Testis (tissue), 3 donors: ENCODE data around the gene CCDC51. TPM values are rescaled to one million over a fixed set of nuclear protein-coding genes. Genes with fewer than 3 reads are reported as not detected.

Experiments used
- DNase-seq: peaks from one replicate; pipeline ENCODE4 v3.0.0-alpha.2; 2019
- H3K27ac ChIP-seq, 2 donors: fragments of 200-600 bp; sonication (generic); one replicate each; pipeline ENCODE4 v1.5.1; 2019
- H3K27me3 ChIP-seq: fragments of 200-600 bp; sonication (generic); one replicate; pipeline ENCODE4 v1.5.1; 2019
- H3K36me3 ChIP-seq: fragments of 200-600 bp; sonication (generic); one replicate; pipeline ENCODE4 v1.5.1; 2017; ENCODE audit warnings: low read depth; ENCODE audit errors: missing control alignments
- H3K4me1 ChIP-seq: fragments of 200-600 bp; sonication (generic); one replicate; pipeline ENCODE4 v1.5.1; 2019
- H3K4me3 ChIP-seq, 2 donors: fragments of 200-600 bp; sonication (generic); one replicate each; pipeline ENCODE4 v1.5.1; 2017 to 2019
- H3K9me3 ChIP-seq: fragments of 200-600 bp; sonication (generic); one replicate; pipeline ENCODE4 v1.5.1; 2017
- CTCF ChIP-seq, 3 experiments: fragments of 450-650 bp in 2 of 3; fragments of 200-600 bp in 1 of 3; sonication (generic) in 1 of 3; IDR thresholded peaks; one replicate each; pipeline ENCODE4 v1.5.1; 2016 to 2019; ENCODE audit warnings: antibody characterized with exemption in 3 of 3, mild to moderate bottlenecking in 2 of 3, moderate library complexity in 1 of 3
- POLR2A ChIP-seq: fragments of 450-650 bp; IDR thresholded peaks from one replicate; pipeline ENCODE4 v1.6.1; 2017; ENCODE audit warnings: antibody characterized with exemption, mild to moderate bottlenecking, moderate library complexity
- WGBS, 2 donors: methylation state at CpG; one replicate each; pipeline ENCODE4 v1.1.5; 2018; 5-methylcytosine and 5-hydroxymethylcytosine counted together
- intact Hi-C: fragments of 100-400 bp; cut with DNase I; formaldehyde crosslinking; loops from one replicate; pipeline ENCODE4 v1.15.1; 2023; ENCODE audit warnings: low total_unique reads
- polyA plus RNA-seq: library from polyadenylated mRNA; stranded (reverse); fragments of 350-450 nt; fragmentation: Illumina TruSeq; extraction: RNeasy Lipid Tissue Mini Kit (QIAGEN cat#74804); gene quantifications from one replicate; pipeline ENCODE4 v1.2.3, GENCODE V29; 2014; ENCODE audit warnings: low read depth, low replicate concordance; ENCODE audit not compliant: insufficient read depth
- total RNA-seq, 2 donors: library from RNA; depleted of rRNA; stranded (reverse); fragments of >200 nt; gene quantifications; one replicate each; pipeline ENCODE4 v1.2.3, GENCODE V29; 2016

Gene CCDC51
- total and polyA plus RNA-seq, 3 donors from 2014 or later, result 11.7 to 16.0 (median 16.0) TPM

GRCh38 chr3:48446425-48447193, 6.7 kb upstream of the CCDC51 start, which contains the start of gene ATRIP:
TSS of gene ATRIP (plus strand) at chr3:48446737. CDS start at chr3:48446846, 109 bp downstream.
- peak within 1 kb of the TSS; percentile 75 to 82 for H3K27ac ChIP-seq
- DNase-seq, result peak; percentile 93
- peak within 1 kb of the TSS; percentile 70 to 77 for H3K4me3 ChIP-seq
- no peaks in the 10 kb centered on the region for H3K36me3 ChIP-seq
- peaks cover 15% of the 10 kb centered on the region for H3K4me1 ChIP-seq
- H3K9me3 ChIP-seq, result no peaks in the 10 kb centered on the region
- TF ChIP-seq POLR2A (peak; percentile 31), CTCF (IDR thresholded peaks at IDR 0.05) (peak in 1 of 3 experiments; percentile 4)
- 0 to 2% methylated on average over 19 to 43 of the region's 91 CpGs for WGBS, 2 donors
- H3K27me3 ChIP-seq, result no peaks in the 10 kb centered on the region
- intact Hi-C loops, result no loop called here

DNA sequence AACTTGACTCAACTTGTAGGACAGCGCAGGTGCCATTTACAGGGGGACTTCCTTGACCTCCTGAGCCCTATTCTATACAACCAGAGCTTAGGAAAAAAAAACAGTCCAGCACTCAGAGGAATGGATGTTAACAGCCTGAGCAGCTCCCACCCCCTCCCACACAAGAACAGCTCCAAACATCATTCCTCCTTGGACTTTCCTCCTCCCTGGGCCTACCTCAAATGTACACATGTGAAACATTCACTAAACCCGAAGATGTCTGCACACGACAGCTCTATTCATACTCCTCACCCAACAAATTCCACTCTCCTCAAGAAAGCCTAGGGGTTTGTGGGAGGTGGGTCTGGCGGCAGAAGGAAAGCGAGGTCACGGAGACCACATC, 6.1 kb upstream of the CCDC51 start:
- Histone ChIP-seq H3K9me3 (no peaks in the 10 kb centered on the region), H3K4me3 (peak overlapping the region; percentile 70 to 77), H3K27ac (peak overlapping the region; percentile 75 to 82), H3K27me3 (no peaks in the 10 kb centered on the region), H3K36me3 (no peaks in the 10 kb centered on the region), H3K4me1 (peaks cover 20% of the 10 kb centered on the region)
- intact Hi-C loops, result no loop called here
- no peak for DNase-seq
- TF ChIP-seq CTCF (IDR thresholded peaks at IDR 0.05), result no peak
- TF ChIP-seq POLR2A, result no peak
- 10 to 13% methylated on average over 6 of the region's 6 CpGs for WGBS, 2 donors

- Histone ChIP-seq H3K4me3 (no peak overlapping the region), H3K9me3 (no peaks in the 10 kb centered on the region), H3K27ac (no peak overlapping the region), H3K27me3 (no peaks in the 10 kb centered on the region), H3K4me1 (peaks cover 23% of the 10 kb centered on the region), H3K36me3 (no peaks in the 10 kb centered on the region)
- DNase-seq, result no peak
- 63 to 67% methylated on average over 6 of the region's 6 CpGs for WGBS, 2 donors
- intact Hi-C loops, result no loop called here
- TF ChIP-seq CTCF (IDR thresholded peaks at IDR 0.05), result no peak
- no peak for TF ChIP-seq POLR2A
Measured at GRCh38 chr3:48445277-48445882, 5.5 kb upstream of the CCDC51 start.

DNA sequence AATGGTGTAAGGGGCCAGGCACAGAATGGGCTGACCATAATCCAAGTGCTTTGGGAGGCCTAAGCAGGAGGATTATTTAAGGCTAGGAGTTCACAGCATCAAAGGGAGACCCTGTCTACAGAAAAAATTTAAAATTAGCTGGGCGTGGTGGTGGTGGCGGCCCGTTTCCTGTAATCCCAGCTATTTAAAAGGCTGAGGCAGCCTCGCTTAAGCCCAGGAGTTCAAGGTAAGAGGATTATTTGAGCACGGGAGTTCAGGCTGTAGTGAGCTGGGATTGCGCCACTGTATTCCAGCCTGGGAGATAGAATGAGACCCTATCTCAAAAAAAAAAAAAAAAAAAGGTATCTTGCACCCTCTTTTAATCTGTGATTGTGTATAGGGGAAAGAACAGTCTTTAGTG, 2.0 kb upstream of the CCDC51 start:
- Histone ChIP-seq H3K4me1 (peaks cover 23% of the 10 kb centered on the region), H3K36me3 (no peaks in the 10 kb centered on the region), H3K4me3 (no peak overlapping the region), H3K27ac (no peak overlapping the region), H3K27me3 (no peaks in the 10 kb centered on the region), H3K9me3 (no peaks in the 10 kb centered on the region)
- 68 to 78% methylated on average over 6 of the region's 6 CpGs for WGBS, 2 donors
- no peak for TF ChIP-seq CTCF (IDR thresholded peaks at IDR 0.05)
- no peak for TF ChIP-seq POLR2A
- intact Hi-C loops, result no loop called here
- DNase-seq, result no peak
